Activated T-cell treated with anti-CD3 and anti-CD28 coated beads, Interleukin-2, amount 50 U/mL, for 24 hours (primary cell): ENCODE data around the gene GPR157.
"Not testable (repeated sequence)": the region's sequence is repeated elsewhere in the genome, so short reads cannot be mapped to it uniquely, and the experiment has no call there.

Experiments used
- DNase-seq: peaks from one replicate; pipeline ENCODE4 v3.0.0-alpha.2; 2020
- H3K27ac Mint-ChIP-seq: 2 replicates; pipeline ENCODE4 v1.8.0; 2020; ENCODE audit warnings: mild to moderate bottlenecking, mixed read lengths
- H3K27me3 Mint-ChIP-seq: 2 replicates; pipeline ENCODE4 v1.8.0; 2020; ENCODE audit warnings: mixed read lengths
- H3K36me3 Mint-ChIP-seq: 2 replicates; pipeline ENCODE4 v1.8.0; 2020; ENCODE audit warnings: low read depth, mixed read lengths
- H3K4me1 Mint-ChIP-seq: 2 replicates; pipeline ENCODE4 v1.8.0; 2020; ENCODE audit warnings: low read depth, mixed read lengths
- H3K4me3 Mint-ChIP-seq: 2 replicates; pipeline ENCODE4 v1.8.0; 2020; ENCODE audit warnings: mild to moderate bottlenecking, moderate library complexity, mixed read lengths
- H3K9me3 Mint-ChIP-seq: 2 replicates; pipeline ENCODE4 v1.8.0; 2020; ENCODE audit warnings: mixed read lengths

The GPR157 gene

GRCh38 chr1:9128520-9129265, at the start of gene GPR157:
Gene GPR157, minus strand, starts transcription at chr1:9129102. Its CDS starts 75 bp downstream, at chr1:9129027.
- DNase-seq, result peak; percentile 81
- no peaks in the 10 kb centered on the region for H3K36me3 Mint-ChIP-seq

GRCh38 chr1:9174762-9175161, 45.9 kb upstream of the GPR157 start:
- H3K27ac Mint-ChIP-seq, result no peak overlapping the region
- H3K4me3 Mint-ChIP-seq, result no peak overlapping the region
- peaks cover 16% of the 10 kb centered on the region for H3K27me3 Mint-ChIP-seq
- no peak for DNase-seq
- no peaks in the 10 kb centered on the region for H3K4me1 Mint-ChIP-seq
- no peaks in the 10 kb centered on the region for H3K9me3 Mint-ChIP-seq
- H3K36me3 Mint-ChIP-seq, result no peaks in the 10 kb centered on the region

More at GRCh38 chr1:9128520-9129265, at the start of gene GPR157:
- peaks cover 52% of the 10 kb centered on the region for H3K4me1 Mint-ChIP-seq
- no peaks in the 10 kb centered on the region for H3K9me3 Mint-ChIP-seq
- peak within 1 kb of the TSS; percentile 83 for H3K4me3 Mint-ChIP-seq
- peak within 1 kb of the TSS; percentile 86 for H3K27ac Mint-ChIP-seq
- no peaks in the 10 kb centered on the region for H3K27me3 Mint-ChIP-seq

- no peaks in the 10 kb centered on the region for H3K9me3 Mint-ChIP-seq
- H3K27me3 Mint-ChIP-seq, result peaks cover 14% of the 10 kb centered on the region
- H3K4me1 Mint-ChIP-seq, result no peaks in the 10 kb centered on the region
- H3K27ac Mint-ChIP-seq, result no peak overlapping the region
- no peak for DNase-seq
- H3K36me3 Mint-ChIP-seq, result no peaks in the 10 kb centered on the region
- H3K4me3 Mint-ChIP-seq, result no peak overlapping the region
Measured at GRCh38 chr1:9174243-9174642, 45.3 kb upstream of the GPR157 start.

- no peak overlapping the region for H3K27ac Mint-ChIP-seq
Measured at GRCh38 chr1:9169601-9170137, 40.8 kb upstream of the GPR157 start.

GRCh38 chr1:9167638-9168037, 38.7 kb upstream of the GPR157 start:
- Mint-ChIP-seq H3K36me3 (no peaks in the 10 kb centered on the region), H3K9me3 (no peaks in the 10 kb centered on the region), H3K4me3 (no peak overlapping the region), H3K27ac (no peak overlapping the region), H3K27me3 (no peaks in the 10 kb centered on the region), H3K4me1 (peaks cover 9% of the 10 kb centered on the region)
- no peak for DNase-seq

More at GRCh38 chr1:9169601-9170137, 40.8 kb upstream of the GPR157 start:
- Mint-ChIP-seq H3K4me3 (no peak overlapping the region), H3K27me3 (peaks cover 8% of the 10 kb centered on the region), H3K9me3 (no peaks in the 10 kb centered on the region), H3K4me1 (no peaks in the 10 kb centered on the region), H3K36me3 (no peaks in the 10 kb centered on the region)
- DNase-seq, result no peak

- Mint-ChIP-seq H3K9me3 (no peaks in the 10 kb centered on the region), H3K36me3 (no peaks in the 10 kb centered on the region), H3K4me1 (peaks cover 9% of the 10 kb centered on the region), H3K27ac (no peak overlapping the region), H3K4me3 (no peak overlapping the region), H3K27me3 (no peaks in the 10 kb centered on the region)
- no peak for DNase-seq
Measured at GRCh38 chr1:9166289-9167235, 37.7 kb upstream of the GPR157 start.

GRCh38 chr1:9165396-9165795, 36.5 kb upstream of the GPR157 start:
- H3K27ac Mint-ChIP-seq, result no peak overlapping the region

GRCh38 chr1:9164919-9165318, 36.0 kb upstream of the GPR157 start:
- DNase-seq, result no peak
- Mint-ChIP-seq H3K36me3 (no peaks in the 10 kb centered on the region), H3K27me3 (no peaks in the 10 kb centered on the region), H3K9me3 (no peaks in the 10 kb centered on the region), H3K4me3 (no peak overlapping the region), H3K4me1 (peaks cover 9% of the 10 kb centered on the region), H3K27ac (no peak overlapping the region)

More at GRCh38 chr1:9165396-9165795, 36.5 kb upstream of the GPR157 start:
- H3K27me3 Mint-ChIP-seq, result no peaks in the 10 kb centered on the region
- no peak for DNase-seq
- no peak overlapping the region for H3K4me3 Mint-ChIP-seq
- no peaks in the 10 kb centered on the region for H3K36me3 Mint-ChIP-seq
- H3K4me1 Mint-ChIP-seq, result peaks cover 9% of the 10 kb centered on the region
- no peaks in the 10 kb centered on the region for H3K9me3 Mint-ChIP-seq

- Mint-ChIP-seq H3K4me3 (no peak overlapping the region), H3K4me1 (peaks cover 9% of the 10 kb centered on the region), H3K27ac (no peak overlapping the region), H3K36me3 (no peaks in the 10 kb centered on the region), H3K27me3 (no peaks in the 10 kb centered on the region), H3K9me3 (no peaks in the 10 kb centered on the region)
- no peak for DNase-seq
Measured at GRCh38 chr1:9164532-9164900, 35.6 kb upstream of the GPR157 start.

- DNase-seq, result no peak
- H3K36me3 Mint-ChIP-seq, result no peaks in the 10 kb centered on the region
- H3K4me3 Mint-ChIP-seq, result no peak overlapping the region
- no peaks in the 10 kb centered on the region for H3K27me3 Mint-ChIP-seq
- no peaks in the 10 kb centered on the region for H3K9me3 Mint-ChIP-seq
- H3K27ac Mint-ChIP-seq, result no peak overlapping the region
- H3K4me1 Mint-ChIP-seq, result peaks cover 9% of the 10 kb centered on the region
Measured at GRCh38 chr1:9161963-9162362, 33.1 kb upstream of the GPR157 start.

GRCh38 chr1:9161342-9161741, 32.4 kb upstream of the GPR157 start:
- Mint-ChIP-seq H3K4me3 (no peak overlapping the region), H3K4me1 (peaks cover 9% of the 10 kb centered on the region), H3K36me3 (no peaks in the 10 kb centered on the region), H3K27me3 (peaks cover 3% of the 10 kb centered on the region), H3K9me3 (no peaks in the 10 kb centered on the region), H3K27ac (no peak overlapping the region)
- no peak for DNase-seq

GRCh38 chr1:9160079-9160717, 31.3 kb upstream of the GPR157 start:
- Mint-ChIP-seq H3K4me3 (no peak overlapping the region), H3K9me3 (no peaks in the 10 kb centered on the region), H3K27ac (no peak overlapping the region), H3K36me3 (no peaks in the 10 kb centered on the region), H3K4me1 (peaks cover 9% of the 10 kb centered on the region), H3K27me3 (peaks cover 3% of the 10 kb centered on the region)
- no peak for DNase-seq

- no peaks in the 10 kb centered on the region for H3K36me3 Mint-ChIP-seq
- H3K27me3 Mint-ChIP-seq, result peaks cover 3% of the 10 kb centered on the region
- no peak for DNase-seq
- no peaks in the 10 kb centered on the region for H3K9me3 Mint-ChIP-seq
- no peaks in the 10 kb centered on the region for H3K4me1 Mint-ChIP-seq
- no peak overlapping the region for H3K4me3 Mint-ChIP-seq
- no peak overlapping the region for H3K27ac Mint-ChIP-seq
Measured at GRCh38 chr1:9155879-9156278, 27.0 kb upstream of the GPR157 start.

- H3K27me3 Mint-ChIP-seq, DNase-seq: not testable (repeated sequence)
Measured at GRCh38 chr1:9155405-9155804, 26.5 kb upstream of the GPR157 start.

More at GRCh38 chr1:9155405-9155804, 26.5 kb upstream of the GPR157 start:
- not testable (repeated sequence) for H3K9me3 Mint-ChIP-seq, H3K4me1 Mint-ChIP-seq, H3K27ac Mint-ChIP-seq, H3K4me3 Mint-ChIP-seq, H3K36me3 Mint-ChIP-seq
